KMS-11 (cell line): ENCODE measurements around the gene EBP.
"Not testable (repeated sequence)": the region's sequence is repeated elsewhere in the genome, so short reads cannot be mapped to it uniquely, and the experiment has no call there.

ENCODE experiments used
- H2AFZ ChIP-seq: fragments of 200-600 bp; sonication (generic); 2 replicates; pipeline ENCODE4 v1.6.1; 2016; ENCODE audit warnings: antibody characterized with exemption, mixed run types, low read depth
- H3K27ac ChIP-seq: fragments of 200-600 bp; sonication (generic); 2 replicates; pipeline ENCODE4 v1.6.1; 2016; ENCODE audit warnings: mild to moderate bottlenecking, mixed run types
- H3K27me3 ChIP-seq: fragments of 200-600 bp; sonication (generic); 2 replicates; pipeline ENCODE4 v1.6.1; 2017; ENCODE audit warnings: mild to moderate bottlenecking, low read depth, mixed run types, moderate library complexity; ENCODE audit not compliant: insufficient read depth
- H3K36me3 ChIP-seq: fragments of 200-600 bp; sonication (generic); 2 replicates; pipeline ENCODE4 v1.6.1; 2017; ENCODE audit warnings: mild to moderate bottlenecking, mixed run types; ENCODE audit not compliant: insufficient read depth
- H3K4me1 ChIP-seq: fragments of 200-600 bp; sonication (generic); 2 replicates; pipeline ENCODE4 v1.6.1; 2016; ENCODE audit warnings: mild to moderate bottlenecking, low read depth, mixed run types; ENCODE audit not compliant: poor library complexity, severe bottlenecking
- H3K4me2 ChIP-seq: fragments of 200-600 bp; sonication (generic); 2 replicates; pipeline ENCODE4 v1.7.0; 2016; ENCODE audit warnings: mild to moderate bottlenecking, mixed run types
- H3K4me3 ChIP-seq: fragments of 200-600 bp; sonication (generic); IDR thresholded peaks from 2 replicates; pipeline ENCODE4 v1.6.1; 2017; ENCODE audit warnings: low read depth, low read length, mixed read lengths; ENCODE audit not compliant: insufficient read depth
- H3K79me2 ChIP-seq: fragments of 200-600 bp; sonication (generic); 2 replicates; pipeline ENCODE4 v1.6.1; 2016; ENCODE audit warnings: low read depth, mixed run types; ENCODE audit not compliant: insufficient read depth
- H3K9ac ChIP-seq: fragments of 200-600 bp; sonication (generic); 2 replicates; pipeline ENCODE4 v1.6.1; 2016; ENCODE audit warnings: mild to moderate bottlenecking, mixed run types
- H4K20me1 ChIP-seq: fragments of 200-600 bp; sonication (generic); 2 replicates; pipeline ENCODE4 v1.6.1; 2016; ENCODE audit warnings: mild to moderate bottlenecking, mixed run types; ENCODE audit not compliant: insufficient read depth
- TF ChIP-seq, protein P1 (sequence below): fragments of 200-600 bp; sonication (generic); conservative IDR thresholded peaks from 2 replicates; pipeline ENCODE4 v1.6.1; 2017; ENCODE audit warnings: low read depth, mild to moderate bottlenecking, antibody characterized with exemption, low read length, moderate library complexity, mixed read lengths

Gene EBP

DNA sequence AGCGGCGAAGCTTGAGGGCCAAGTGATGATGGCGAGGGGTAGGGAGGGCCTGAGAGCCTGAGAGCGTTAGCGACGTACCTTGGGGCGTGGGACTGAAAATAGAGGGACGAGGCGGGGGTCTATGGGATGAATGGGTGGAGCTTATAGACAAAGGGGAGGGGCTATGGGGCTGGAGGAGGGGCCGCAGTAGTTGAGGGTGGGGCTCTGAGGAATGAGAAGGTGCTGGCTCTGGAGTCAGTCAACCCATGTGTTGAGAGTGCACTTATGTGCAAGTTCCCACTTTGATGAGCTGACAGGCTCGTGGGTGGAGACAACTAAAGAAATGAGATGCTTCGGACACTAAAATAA is 18.4 kb downstream of the EBP start:
- H3K4me2 ChIP-seq, result peak overlapping the region; percentile 40
- H3K9ac ChIP-seq, result peak overlapping the region; percentile 64
- no peaks in the 10 kb centered on the region for H4K20me1 ChIP-seq
- H3K36me3 ChIP-seq, result no peaks in the 10 kb centered on the region
- TF ChIP-seq, protein P1, sequence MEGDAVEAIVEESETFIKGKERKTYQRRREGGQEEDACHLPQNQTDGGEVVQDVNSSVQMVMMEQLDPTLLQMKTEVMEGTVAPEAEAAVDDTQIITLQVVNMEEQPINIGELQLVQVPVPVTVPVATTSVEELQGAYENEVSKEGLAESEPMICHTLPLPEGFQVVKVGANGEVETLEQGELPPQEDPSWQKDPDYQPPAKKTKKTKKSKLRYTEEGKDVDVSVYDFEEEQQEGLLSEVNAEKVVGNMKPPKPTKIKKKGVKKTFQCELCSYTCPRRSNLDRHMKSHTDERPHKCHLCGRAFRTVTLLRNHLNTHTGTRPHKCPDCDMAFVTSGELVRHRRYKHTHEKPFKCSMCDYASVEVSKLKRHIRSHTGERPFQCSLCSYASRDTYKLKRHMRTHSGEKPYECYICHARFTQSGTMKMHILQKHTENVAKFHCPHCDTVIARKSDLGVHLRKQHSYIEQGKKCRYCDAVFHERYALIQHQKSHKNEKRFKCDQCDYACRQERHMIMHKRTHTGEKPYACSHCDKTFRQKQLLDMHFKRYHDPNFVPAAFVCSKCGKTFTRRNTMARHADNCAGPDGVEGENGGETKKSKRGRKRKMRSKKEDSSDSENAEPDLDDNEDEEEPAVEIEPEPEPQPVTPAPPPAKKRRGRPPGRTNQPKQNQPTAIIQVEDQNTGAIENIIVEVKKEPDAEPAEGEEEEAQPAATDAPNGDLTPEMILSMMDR, result no peak
- H3K79me2 ChIP-seq, result 0 out of 2 replicates have a peak, but pooled peaks cover 4% of the 10 kb centered on the region
- H3K4me3 ChIP-seq, result no peak overlapping the region
- peak overlapping the region; percentile 33; the same call in 1 of the 2 replicates for H2AFZ ChIP-seq
- no peaks in the 10 kb centered on the region for H3K27me3 ChIP-seq
- peaks cover 36% of the 10 kb centered on the region for H3K4me1 ChIP-seq
- peak overlapping the region; percentile 62 for H3K27ac ChIP-seq

DNA sequence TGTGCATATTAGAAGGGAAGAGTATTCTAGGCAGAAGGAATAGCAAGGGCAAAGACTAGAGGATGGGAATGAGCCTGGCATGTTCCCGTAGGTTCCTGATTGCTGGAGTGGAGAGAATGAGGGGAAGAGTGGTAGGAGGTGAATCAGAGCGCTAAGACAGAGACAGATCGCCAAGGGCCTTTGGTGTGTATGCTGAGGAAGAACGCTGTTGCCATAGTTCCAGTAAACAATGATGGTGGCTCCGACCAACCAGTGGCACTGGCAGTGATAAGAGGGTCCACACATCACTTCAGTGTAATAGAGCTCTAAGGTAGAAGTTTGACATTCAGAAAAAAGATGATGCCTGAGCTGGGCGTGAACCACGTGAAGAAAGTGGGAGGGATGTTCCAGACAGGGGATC is 18.9 kb downstream of the EBP start:
- no peak overlapping the region for H3K4me3 ChIP-seq
- H3K36me3 ChIP-seq, result no peaks in the 10 kb centered on the region
- H3K27ac ChIP-seq, result peak overlapping the region; percentile 62
- no peaks in the 10 kb centered on the region for H4K20me1 ChIP-seq
- H3K79me2 ChIP-seq, result 0 out of 2 replicates have a peak, but pooled peaks cover 4% of the 10 kb centered on the region
- H3K4me2 ChIP-seq, result peak overlapping the region; percentile 40
- no peak overlapping the region for H2AFZ ChIP-seq
- peak overlapping the region; percentile 2; the same call in 1 of the 2 replicates for H3K9ac ChIP-seq
- H3K4me1 ChIP-seq, result peaks cover 35% of the 10 kb centered on the region
- TF ChIP-seq, protein P1, result no peak
- no peaks in the 10 kb centered on the region for H3K27me3 ChIP-seq

DNA sequence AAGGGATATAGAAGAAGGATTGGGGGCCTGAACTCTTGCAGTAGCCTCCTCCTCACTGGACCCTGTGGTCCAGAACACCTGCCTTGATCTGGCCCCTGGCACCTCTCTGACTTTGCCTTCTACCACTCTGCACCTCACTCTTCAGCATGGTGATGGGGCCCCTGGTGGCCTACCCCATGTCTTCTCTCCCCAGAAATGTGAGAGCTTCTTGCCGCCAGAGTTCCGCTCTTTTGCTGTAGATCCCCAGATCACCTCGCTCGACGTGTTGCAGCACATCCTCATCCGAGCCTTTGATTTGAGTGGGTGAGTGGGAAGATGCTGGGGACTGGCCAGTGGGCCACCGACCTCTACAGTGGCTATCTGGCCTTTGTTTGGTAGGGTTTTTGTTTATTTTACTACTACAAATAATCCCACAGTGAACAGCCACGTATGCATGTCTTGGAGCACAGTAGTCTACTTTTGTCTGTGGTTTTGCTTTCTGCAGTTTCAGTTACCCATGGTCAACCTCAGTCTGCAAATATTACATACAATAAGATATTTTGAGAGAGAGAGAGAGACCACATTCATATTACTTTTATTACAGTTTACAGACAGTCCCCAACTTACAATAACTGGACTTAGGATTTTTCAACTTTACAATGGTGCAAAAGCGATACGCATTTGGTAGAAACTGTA is 19.7 kb downstream of the EBP start:
- H3K79me2 ChIP-seq, result 0 out of 2 replicates have a peak, but pooled peaks cover 4% of the 10 kb centered on the region
- no peaks in the 10 kb centered on the region for H4K20me1 ChIP-seq
- H2AFZ ChIP-seq, result no peak overlapping the region
- peaks cover 27% of the 10 kb centered on the region for H3K4me1 ChIP-seq
- TF ChIP-seq, protein P1, result no peak
- peak overlapping the region; percentile 40 for H3K4me2 ChIP-seq
- peak overlapping the region; percentile 2; the same call in 1 of the 2 replicates for H3K9ac ChIP-seq
- H3K27ac ChIP-seq, result peak overlapping the region; percentile 62
- H3K4me3 ChIP-seq, result no peak overlapping the region
- no peaks in the 10 kb centered on the region for H3K36me3 ChIP-seq
- H3K27me3 ChIP-seq, result no peaks in the 10 kb centered on the region

DNA sequence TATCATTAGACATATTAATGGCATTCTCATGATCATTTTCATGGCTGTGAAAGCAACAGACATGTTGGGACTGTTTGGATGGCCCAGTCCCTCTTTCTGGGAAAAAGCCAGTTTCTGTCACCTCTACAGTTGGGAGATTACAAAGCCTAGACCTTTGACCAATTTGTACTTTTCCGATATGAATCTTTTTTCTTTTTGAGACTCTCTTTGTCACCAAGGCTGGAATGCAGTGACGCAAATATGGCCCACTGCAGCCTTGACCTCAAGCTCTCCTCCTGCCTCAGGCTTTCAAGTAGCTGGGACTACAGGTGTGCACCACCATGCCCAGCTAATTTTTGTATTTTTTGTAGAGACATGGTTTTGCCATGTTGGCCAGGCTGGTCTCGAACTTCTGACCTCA is 27.3 kb downstream of the EBP start:
- H3K27me3 ChIP-seq, result no peaks in the 10 kb centered on the region
- no peaks in the 10 kb centered on the region for H3K79me2 ChIP-seq
- no peaks in the 10 kb centered on the region for H4K20me1 ChIP-seq
- H3K4me3 ChIP-seq, result no peak overlapping the region
- no peak overlapping the region for H2AFZ ChIP-seq
- TF ChIP-seq, protein P1, result no peak
- H3K36me3 ChIP-seq, result no peaks in the 10 kb centered on the region
- no peak overlapping the region for H3K4me2 ChIP-seq
- no peak overlapping the region for H3K9ac ChIP-seq
- H3K4me1 ChIP-seq, result no peaks in the 10 kb centered on the region
- no peak overlapping the region for H3K27ac ChIP-seq

DNA sequence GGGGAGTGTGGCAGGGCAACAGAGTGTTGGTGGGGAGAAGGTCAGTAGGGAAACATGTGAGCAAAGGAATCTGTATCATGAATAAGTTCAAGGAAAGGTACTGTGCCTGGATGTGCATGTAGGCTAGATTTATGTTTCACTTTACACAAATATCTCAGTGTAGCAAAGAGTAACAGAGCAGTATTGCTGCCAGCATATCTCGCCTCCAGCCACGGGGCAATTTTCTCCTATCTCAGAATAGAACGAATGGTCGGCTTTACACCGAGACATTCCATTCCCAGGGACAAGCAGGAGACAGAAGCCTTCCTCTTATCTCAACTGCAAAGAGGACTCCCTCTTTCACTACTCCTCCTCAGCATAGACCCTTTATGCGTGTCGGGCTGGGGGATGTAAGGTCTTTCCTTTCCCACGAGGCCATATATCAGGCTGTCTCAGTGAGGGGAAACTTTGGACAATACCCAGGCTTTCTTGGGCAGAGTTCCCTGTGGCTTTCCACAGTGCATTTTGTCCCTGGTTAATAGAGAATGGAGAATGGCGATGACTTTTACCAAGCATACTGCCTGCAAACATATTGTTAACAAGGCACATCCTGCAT is 34.2 kb downstream of the EBP start:
- H3K4me1 ChIP-seq, H3K36me3 ChIP-seq, H3K9ac ChIP-seq, H3K4me2 ChIP-seq, H3K27ac ChIP-seq, H3K27me3 ChIP-seq, H3K79me2 ChIP-seq, H3K4me3 ChIP-seq, H2AFZ ChIP-seq, H4K20me1 ChIP-seq: not testable (repeated sequence)
